HPDE6-E6E7 (cell line): Measurements from ENCODE around the gene ADGRA1.

Source experiments
- DNase-seq: peaks from one replicate; pipeline ENCODE4 v3.0.0; 2011; ENCODE audit warnings: missing footprints; ENCODE audit errors: extremely low spot score

Gene ADGRA1

GRCh38 chr10:133094866-133095265 lies 7.1 kb downstream of the ADGRA1 start:
- DNase-seq = no peak

GRCh38 chr10:133095586-133095985 lies 7.9 kb downstream of the ADGRA1 start:
- no peak for DNase-seq

- DNase-seq = no peak
Observed at GRCh38 chr10:133096616-133097269, 9.0 kb downstream of the ADGRA1 start.

- no peak for DNase-seq
Observed at GRCh38 chr10:133097418-133097817, 9.7 kb downstream of the ADGRA1 start.

GRCh38 chr10:133097961-133098360 lies 10.2 kb downstream of the ADGRA1 start:
- no peak for DNase-seq

GRCh38 chr10:133098426-133099124 lies 10.9 kb downstream of the ADGRA1 start:
- DNase-seq = no peak

GRCh38 chr10:133099571-133099970 lies 11.8 kb downstream of the ADGRA1 start:
- DNase-seq = no peak

GRCh38 chr10:133100186-133100585 lies 12.5 kb downstream of the ADGRA1 start:
- no peak for DNase-seq

GRCh38 chr10:133100706-133101415 lies 13.1 kb downstream of the ADGRA1 start:
- DNase-seq = no peak

- DNase-seq = no peak
Observed at GRCh38 chr10:133101416-133101810, 13.7 kb downstream of the ADGRA1 start.

GRCh38 chr10:133102415-133103095 lies 14.8 kb downstream of the ADGRA1 start:
- DNase-seq = no peak

GRCh38 chr10:133103311-133103910 lies 15.7 kb downstream of the ADGRA1 start:
- DNase-seq = no peak

- DNase-seq = no peak
Observed at GRCh38 chr10:133104068-133104962, 16.6 kb downstream of the ADGRA1 start.

GRCh38 chr10:133104963-133105640 lies 17.4 kb downstream of the ADGRA1 start:
- DNase-seq = no peak

GRCh38 chr10:133105686-133106390 lies 18.1 kb downstream of the ADGRA1 start:
- no peak for DNase-seq

- no peak for DNase-seq
Observed at GRCh38 chr10:133106516-133106915, 18.8 kb downstream of the ADGRA1 start.

- DNase-seq = no peak
Observed at GRCh38 chr10:133107442-133107841, 19.7 kb downstream of the ADGRA1 start.

GRCh38 chr10:133109711-133110110 lies 22.0 kb downstream of the ADGRA1 start:
- no peak for DNase-seq

- DNase-seq = no peak
Observed at GRCh38 chr10:133110133-133110532, 22.4 kb downstream of the ADGRA1 start.
